GM04504 (cell line): ENCODE results near the gene SLC27A1.

Experiments used
- DNase-seq: peaks from one replicate; pipeline ENCODE4 v3.0.0-alpha.2; 2012; ENCODE audit warnings: low read depth

The SLC27A1 gene

GRCh38 chr19:17470068-17470841 lies at the start of gene SLC27A1:
Gene SLC27A1, plus strand, starts transcription at chr19:17470524. Its CDS starts 17 bp downstream, at chr19:17470541.
- peak; percentile 99 for DNase-seq

- no peak for DNase-seq
Observed at GRCh38 chr19:17421942-17422341, 48.4 kb upstream of the SLC27A1 start.

GRCh38 chr19:17423429-17424208 lies 46.7 kb upstream of the SLC27A1 start:
- DNase-seq, result no peak

GRCh38 chr19:17424743-17425365 lies 45.5 kb upstream of the SLC27A1 start:
- DNase-seq, result no peak

GRCh38 chr19:17429641-17430113 lies 40.6 kb upstream of the SLC27A1 start:
- DNase-seq, result no peak

- DNase-seq, result no peak
Observed at GRCh38 chr19:17431417-17431816, 38.9 kb upstream of the SLC27A1 start.

GRCh38 chr19:17435218-17435617 lies 35.1 kb upstream of the SLC27A1 start:
- no peak for DNase-seq

- DNase-seq, result no peak
Observed at GRCh38 chr19:17436094-17436873, 34.0 kb upstream of the SLC27A1 start.

GRCh38 chr19:17436874-17437267 lies 33.5 kb upstream of the SLC27A1 start:
- no peak for DNase-seq

GRCh38 chr19:17441241-17442021 lies 28.9 kb upstream of the SLC27A1 start:
- DNase-seq, result no peak

- no peak for DNase-seq
Observed at GRCh38 chr19:17445526-17446165, 24.7 kb upstream of the SLC27A1 start.

GRCh38 chr19:17447704-17448130 lies 22.6 kb upstream of the SLC27A1 start:
- DNase-seq, result no peak

- no peak for DNase-seq
Observed at GRCh38 chr19:17448131-17448967, 22.0 kb upstream of the SLC27A1 start, which contains the start of gene TMEM221. Gene TMEM221, minus strand, starts transcription at chr19:17448668. Its CDS starts 206 bp downstream, at chr19:17448462.

GRCh38 chr19:17450264-17451075 lies 19.9 kb upstream of the SLC27A1 start:
- no peak for DNase-seq

GRCh38 chr19:17451820-17452219 lies 18.5 kb upstream of the SLC27A1 start:
- no peak for DNase-seq

- DNase-seq, result no peak
Observed at GRCh38 chr19:17454576-17455071, 15.7 kb upstream of the SLC27A1 start.

GRCh38 chr19:17455308-17456123 lies 14.8 kb upstream of the SLC27A1 start:
- DNase-seq, result no peak

- no peak for DNase-seq
Observed at GRCh38 chr19:17456127-17456526, 14.2 kb upstream of the SLC27A1 start.
